GM08714 (cell line): ENCODE results near the gene ZC2HC1B.
"Not testable (repeated sequence)": the region's sequence is repeated elsewhere in the genome, so short reads cannot be mapped to it uniquely, and the experiment has no call there.

ENCODE experiments used
- H3K4me3 ChIP-seq: fragments of 200-500 bp; sonication (Bioruptor generic); 2 replicates; pipeline ENCODE4 v1.5.1; 2014; ENCODE audit warnings: mild to moderate bottlenecking, low read length, inconsistent platforms
- ZNF274 ChIP-seq: IDR thresholded peaks from 2 replicates; pipeline ENCODE4 v1.6.1; 2012; ENCODE audit warnings: mild to moderate bottlenecking, low read depth, low read length

Gene ZC2HC1B

DNA sequence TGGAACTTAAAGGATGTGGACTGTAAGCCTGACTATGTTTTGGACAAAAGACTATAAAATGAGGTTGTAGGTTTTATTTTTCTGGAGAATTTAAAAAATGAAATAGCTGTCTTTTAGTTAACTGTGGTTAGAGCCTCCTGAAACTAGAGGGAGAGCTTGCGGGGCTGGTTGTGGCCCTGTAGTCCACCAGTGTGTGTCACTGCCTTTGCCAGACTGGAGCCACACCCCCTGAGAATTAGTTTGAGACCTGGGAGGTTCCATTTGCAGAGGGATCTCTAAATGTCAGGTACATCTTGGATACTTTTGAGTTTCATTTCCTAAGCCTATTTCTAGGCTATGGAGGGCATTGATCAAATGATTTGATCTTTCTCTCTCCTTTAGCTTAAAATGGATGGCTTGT is 20.8 kb downstream of the ZC2HC1B start:
- TF ChIP-seq ZNF274: no peak

DNA sequence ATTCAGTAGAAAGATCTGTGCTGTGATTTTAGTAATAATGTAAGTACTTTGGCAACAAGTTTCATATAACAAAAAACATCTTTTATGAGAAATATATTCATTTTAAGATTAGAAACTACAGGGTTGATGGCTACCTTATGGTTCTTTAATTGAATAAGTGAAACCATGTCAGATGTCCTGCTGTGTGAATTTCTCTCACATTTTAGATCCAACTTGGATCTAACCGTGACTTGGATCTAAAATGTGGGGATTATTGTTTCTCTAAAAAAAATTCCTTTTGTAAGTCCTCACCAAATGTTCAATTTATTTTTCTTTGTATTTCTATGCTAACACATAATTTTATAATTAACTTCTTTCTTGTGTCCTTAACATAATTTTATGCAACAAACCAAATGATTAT is 30.4 kb downstream of the ZC2HC1B start:
- TF ChIP-seq ZNF274: no peak
- no peak overlapping the region for H3K4me3 ChIP-seq

More for the DNA sequence above, 20.8 kb downstream of the ZC2HC1B start:
- no peak overlapping the region for H3K4me3 ChIP-seq

DNA sequence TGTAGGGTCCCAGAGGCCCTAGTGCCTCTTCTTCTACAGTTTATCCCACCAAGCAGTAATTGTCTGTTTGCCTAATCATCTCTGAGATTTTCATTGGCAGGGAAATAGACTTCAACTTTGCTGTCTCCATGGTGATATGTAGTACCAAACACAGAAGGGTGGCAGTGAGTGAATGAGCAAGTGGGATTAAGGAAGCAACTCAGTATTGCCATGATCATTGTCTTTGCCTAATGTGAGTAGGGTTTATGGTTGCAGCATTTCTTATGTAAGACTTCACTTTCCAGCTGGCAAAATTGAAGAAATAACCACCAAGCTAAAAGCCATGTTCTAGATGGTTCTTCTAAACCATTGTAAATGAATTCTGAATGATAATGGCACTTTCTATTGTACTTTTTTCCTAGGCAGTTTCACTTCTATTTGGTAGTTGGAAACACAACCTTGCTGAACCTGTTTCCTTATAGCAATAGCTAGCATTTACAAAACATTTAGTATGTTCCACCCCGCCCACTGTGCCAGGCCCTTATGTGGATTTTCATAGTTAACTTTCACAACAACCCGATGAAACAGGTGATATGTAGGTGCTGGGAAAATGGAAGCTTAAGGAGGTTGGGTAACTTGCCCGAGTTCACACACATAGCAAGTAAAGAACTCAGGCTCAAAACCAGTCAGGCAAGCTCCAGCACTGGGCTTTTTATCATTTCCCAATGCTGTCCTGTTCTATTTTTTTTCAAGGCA is 32.0 kb downstream of the ZC2HC1B start:
- H3K4me3 ChIP-seq: no peak overlapping the region
- TF ChIP-seq ZNF274: no peak

DNA sequence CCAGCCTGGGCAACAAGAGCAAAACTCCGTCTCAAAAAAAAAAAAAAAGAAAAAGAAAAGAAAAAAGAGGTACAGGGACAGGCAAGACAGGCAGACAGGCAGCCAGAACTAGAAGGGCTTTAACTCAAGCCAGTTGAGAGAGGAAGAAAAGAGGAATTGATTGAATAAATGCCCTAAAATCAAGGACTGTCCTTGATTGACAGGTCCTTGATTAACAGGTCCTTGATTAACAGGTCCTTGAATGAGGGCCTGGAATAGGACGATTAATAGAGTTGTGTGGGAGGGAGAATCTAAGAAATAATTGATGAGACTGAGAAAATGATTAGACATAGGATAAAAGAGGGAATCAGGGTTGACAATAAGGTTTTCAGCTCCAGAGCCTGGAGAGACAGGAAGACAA is 36.1 kb downstream of the ZC2HC1B start:
- no peak overlapping the region for H3K4me3 ChIP-seq
- no peak for TF ChIP-seq ZNF274

DNA sequence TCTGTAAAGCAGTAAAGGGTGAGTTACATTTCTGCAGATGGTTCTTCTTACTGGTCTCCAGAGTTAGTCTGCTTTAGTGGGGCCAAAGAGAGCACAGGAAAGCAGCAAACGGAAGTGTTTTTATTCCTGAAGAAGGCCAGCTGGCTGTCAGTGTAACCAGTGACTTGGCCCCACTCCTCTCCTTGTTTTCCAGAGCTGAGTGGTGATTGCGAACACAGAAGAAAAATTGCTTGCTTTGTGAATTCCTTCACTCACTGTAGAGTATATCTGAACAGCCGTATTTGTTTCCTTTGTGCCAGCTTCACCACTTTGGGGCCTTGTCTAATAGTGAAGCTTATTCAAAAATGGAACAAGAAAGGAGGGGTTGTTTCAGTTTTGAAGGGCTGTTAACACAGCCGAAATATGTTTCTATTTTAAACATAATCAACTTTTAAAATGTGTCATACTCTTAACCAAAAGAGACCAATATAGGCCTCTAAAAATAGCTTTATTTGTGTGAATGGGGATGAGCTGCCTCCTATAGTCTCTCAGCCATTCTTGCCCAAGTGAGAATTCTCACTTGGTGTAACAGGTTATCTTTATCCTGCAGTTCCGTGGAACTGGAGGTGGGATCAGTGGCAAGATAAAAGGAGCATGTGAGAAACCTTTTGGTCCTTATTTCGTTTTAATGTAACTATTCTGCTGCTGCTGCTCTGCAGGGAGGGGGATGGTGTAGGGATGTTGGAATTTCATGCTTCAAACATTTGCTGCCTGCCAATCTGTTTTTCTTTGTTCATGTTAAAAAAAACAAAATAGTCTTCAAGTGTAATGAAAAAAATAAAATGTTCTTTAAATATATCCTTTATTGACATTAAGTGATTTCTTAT is 37.8 kb downstream of the ZC2HC1B start:
- peak overlapping the region; percentile 59; the same call in 1 of the 2 replicates for H3K4me3 ChIP-seq

DNA sequence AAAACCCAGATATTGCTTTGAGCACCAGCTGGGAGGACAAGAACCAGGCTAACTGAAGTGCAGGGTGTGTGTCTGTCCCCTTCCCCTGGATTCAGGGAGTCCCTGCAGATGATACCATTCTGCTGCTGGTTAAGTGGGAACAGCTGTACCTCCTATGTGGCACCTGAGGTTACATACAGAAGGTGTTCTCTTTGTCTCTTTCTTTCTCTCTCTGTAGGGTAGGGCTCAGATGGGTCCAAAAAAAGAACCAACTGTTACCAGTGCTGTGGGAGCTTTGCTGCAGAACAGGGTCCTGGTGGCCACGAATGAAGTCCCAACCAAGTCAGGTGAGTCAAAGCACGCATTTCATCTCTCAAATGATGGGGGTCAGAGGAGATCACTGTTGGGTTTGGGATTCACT is 38.6 kb downstream of the ZC2HC1B start:
- no peak for TF ChIP-seq ZNF274

More for the DNA sequence above, 37.8 kb downstream of the ZC2HC1B start:
- no peak for TF ChIP-seq ZNF274

DNA sequence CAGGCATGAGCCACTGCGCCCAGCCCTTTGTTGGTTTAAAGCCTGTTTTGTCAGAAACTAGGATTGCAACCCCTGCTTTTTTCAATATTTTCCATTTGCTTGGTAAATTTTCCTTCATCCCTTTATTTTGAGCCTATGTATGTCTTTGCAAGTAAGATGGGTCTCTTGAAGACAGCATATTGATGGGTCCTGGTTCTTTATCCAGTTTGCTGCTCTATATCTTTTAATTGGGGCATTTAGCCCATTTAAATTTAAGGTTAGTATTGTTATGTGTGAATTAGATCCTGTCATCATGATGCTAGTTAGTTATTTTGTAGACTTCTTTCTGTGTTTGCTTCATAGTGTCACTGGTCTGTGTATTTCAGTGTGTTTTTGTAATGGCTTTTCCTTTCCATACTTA is 46.8 kb downstream of the ZC2HC1B start:
- no peak overlapping the region for H3K4me3 ChIP-seq

More for the DNA sequence above, 38.6 kb downstream of the ZC2HC1B start:
- H3K4me3 ChIP-seq: no peak overlapping the region; the same call in 1 of the 2 replicates

DNA sequence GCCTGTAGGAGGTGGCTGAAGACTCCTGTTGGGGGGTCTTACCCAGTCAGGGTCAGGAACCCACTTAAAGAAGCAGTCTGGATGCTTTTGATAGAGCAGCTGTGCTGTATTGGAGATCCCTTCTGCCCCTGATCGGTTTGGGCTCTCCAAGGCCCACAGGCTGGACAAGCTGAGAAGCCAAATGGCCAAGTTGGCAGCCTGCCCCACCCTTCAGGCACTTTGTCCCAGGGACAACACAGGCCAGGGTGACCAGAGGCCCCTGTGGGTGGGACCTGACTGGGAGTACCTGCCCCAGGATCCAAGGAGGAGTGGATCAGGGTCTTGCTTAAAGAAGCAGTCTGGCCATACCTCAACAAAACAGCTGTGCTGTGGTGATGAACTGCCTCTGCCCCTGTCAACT is 48.4 kb downstream of the ZC2HC1B start:
- H3K4me3 ChIP-seq: no peak overlapping the region
- TF ChIP-seq ZNF274: no peak

More for the DNA sequence above, 46.8 kb downstream of the ZC2HC1B start:
- TF ChIP-seq ZNF274: no peak

DNA sequence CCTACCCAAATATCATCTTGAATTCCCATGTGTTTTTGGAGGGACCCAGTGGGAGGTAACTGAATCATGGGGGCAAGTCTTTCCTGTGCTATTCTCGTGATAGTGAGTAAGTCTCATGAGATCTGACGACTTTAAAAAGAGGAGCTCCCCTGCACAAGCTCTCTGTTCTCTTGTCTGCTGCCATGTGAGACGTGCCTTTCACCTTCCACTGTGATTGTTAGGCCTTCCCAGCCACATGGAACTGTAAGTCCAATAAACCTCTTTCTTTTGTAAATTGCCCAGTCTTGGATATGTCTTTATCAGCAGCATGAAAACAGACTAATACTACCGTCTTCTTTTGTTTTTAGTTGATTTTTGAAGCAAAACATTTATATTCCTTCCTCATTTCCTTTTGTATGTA is 52.8 kb downstream of the ZC2HC1B start:
- not testable (repeated sequence) for H3K4me3 ChIP-seq

DNA sequence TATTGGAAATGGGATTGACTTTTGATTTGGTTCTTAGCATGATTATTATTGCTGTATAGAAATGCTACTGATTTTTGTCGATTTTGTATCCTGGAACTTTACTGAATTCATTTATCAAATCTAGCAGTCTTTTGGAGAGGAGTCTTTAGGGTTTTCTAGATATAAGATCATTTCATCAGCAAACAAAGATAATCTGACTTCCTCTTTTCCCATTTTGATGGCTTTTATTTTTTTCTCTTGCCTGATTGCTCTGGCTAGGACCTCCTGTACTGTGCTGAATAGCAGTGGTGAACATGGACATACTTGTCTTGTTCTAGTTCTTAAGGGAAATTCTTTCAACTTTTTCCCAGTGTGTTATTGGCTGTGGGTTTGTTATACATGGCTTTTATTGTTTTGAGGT is 64.6 kb downstream of the ZC2HC1B start:
- TF ChIP-seq ZNF274: no peak
- H3K4me3 ChIP-seq: no peak overlapping the region

DNA sequence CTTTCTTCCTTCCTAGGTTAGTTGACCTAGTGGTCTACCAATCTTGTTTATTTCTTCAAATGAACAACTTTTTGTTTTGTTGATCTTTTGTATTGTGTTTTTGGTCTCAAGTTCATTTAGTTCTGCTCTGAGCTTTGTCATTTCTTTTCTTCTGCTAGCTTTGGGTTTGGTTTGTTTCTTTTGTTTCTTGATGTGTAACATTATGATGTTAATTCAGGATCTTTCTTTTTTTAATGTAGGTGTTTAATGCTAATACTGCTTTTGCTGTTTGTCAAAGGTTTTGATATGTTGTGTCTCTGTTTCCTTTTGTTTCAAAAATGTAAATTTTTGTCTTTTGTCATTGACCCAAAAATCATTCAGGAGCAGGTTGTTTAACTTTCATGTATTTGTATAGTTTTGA is 65.7 kb downstream of the ZC2HC1B start:
- H3K4me3 ChIP-seq: no peak overlapping the region
- TF ChIP-seq ZNF274: no peak

DNA sequence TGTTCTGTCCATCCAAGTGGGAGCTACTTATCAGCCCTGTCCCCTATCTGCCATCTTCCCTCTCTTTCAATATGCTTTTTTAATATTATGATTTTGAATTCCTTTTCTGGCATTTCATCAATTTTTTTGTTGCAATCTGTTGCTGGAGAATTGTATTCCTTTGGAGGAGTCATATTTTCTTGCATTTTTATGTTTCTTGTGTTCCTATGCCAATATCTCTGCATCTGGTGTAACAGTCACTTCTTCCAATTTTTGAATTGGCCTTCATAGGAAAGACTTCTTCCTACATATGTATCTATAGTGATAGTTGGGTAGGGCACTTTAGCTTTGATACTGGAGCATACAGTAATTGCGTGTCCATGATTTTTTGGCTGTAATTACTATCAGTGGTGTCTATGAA is 70.1 kb downstream of the ZC2HC1B start:
- no peak overlapping the region for H3K4me3 ChIP-seq
- TF ChIP-seq ZNF274: no peak

DNA sequence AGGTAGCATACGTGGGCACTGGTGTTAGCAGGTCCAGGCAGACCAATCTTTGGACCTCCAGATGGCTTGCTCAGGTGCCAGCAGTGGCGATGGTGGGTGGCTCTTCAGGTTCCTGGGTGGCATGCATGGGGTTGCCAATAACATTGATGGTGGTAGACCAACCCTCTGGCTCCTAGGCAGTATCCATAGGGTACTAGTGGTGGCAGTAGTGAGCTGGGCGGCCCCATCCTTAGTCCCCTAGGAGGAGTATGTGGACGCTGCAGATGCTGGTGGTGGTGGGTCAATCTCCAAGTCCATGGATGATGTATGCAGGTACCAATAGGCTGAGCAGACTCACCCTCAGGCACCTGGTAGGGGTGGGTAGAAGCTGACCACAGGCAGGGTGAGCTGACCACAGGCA is 70.6 kb downstream of the ZC2HC1B start:
- no peak for TF ChIP-seq ZNF274
- no peak overlapping the region for H3K4me3 ChIP-seq

DNA sequence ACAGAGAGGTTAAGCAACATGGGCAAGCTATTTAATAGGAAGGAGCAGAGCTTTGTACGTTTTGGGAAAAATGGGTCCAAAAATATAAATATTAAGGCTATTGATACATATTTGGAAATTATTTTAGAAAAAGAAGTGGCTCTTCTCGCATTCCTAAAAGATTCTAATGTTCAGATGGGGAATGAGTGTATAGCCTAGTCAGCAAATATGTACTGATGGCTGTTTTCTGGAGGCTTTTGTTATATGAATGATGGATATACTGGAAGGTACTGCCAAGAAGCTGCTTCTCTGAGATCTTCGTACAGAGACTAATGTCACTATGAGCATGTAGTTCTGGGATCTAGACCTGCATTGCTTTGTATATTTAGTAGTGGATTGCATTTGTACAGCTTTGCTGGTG is 72.1 kb downstream of the ZC2HC1B start:
- no peak overlapping the region for H3K4me3 ChIP-seq
- TF ChIP-seq ZNF274: no peak
